CD4-positive, alpha-beta T cell (primary cell): ENCODE data around the gene ARRDC2. TPM values are rescaled to one million over a fixed set of nuclear protein-coding genes. Genes with fewer than 3 reads are reported as not detected.

Source experiments
- ATAC-seq: fragments of 200-7000 bp; cut with Tn5 transposase; one replicate; pipeline ENCODE4 v1.10.0; 2022; ENCODE audit warnings: mild to moderate bottlenecking; ENCODE audit not compliant: poor library complexity
- CTCF ChIA-PET: fragments of 350-600 bp; sonication (Branson Sonifier 250); formaldehyde crosslinking; loops from one replicate; lab custom pipeline; 2021; ENCODE audit warnings: antibody characterized with exemption, inconsistent platforms; lab: Charles Lee
- POLR2A ChIA-PET: fragments of 350-600 bp; sonication (Branson Sonifier 250); formaldehyde crosslinking; loops from one replicate; lab custom pipeline; 2021; ENCODE audit warnings: antibody characterized with exemption, inconsistent platforms; lab: Charles Lee
- DNase-seq, 14 experiments: peaks; one replicate each; pipeline ENCODE4 v3.0.0-alpha.2; 2013 to 2020; ENCODE audit warnings: mixed read lengths in 2 of 14
- H3K27ac ChIP-seq, 2 donors: one replicate each; pipeline versions ENCODE4 v1.5.1 to v1.7.0; 2013; ENCODE audit warnings: low read length in 2 of 2, low read depth in 1 of 2, mild to moderate bottlenecking in 1 of 2
- H3K27me3 ChIP-seq, 2 experiments: 1 replicate in 1 of 2; 2 replicates in 1 of 2; pipeline versions ENCODE4 v1.6.1 to v1.7.0; 2013; ENCODE audit warnings: low read length in 2 of 2, control low read depth in 1 of 2, mild to moderate bottlenecking in 1 of 2, moderate library complexity in 1 of 2; ENCODE audit not compliant: insufficient read depth in 2 of 2, control insufficient read depth in 1 of 2
- H3K36me3 ChIP-seq: one replicate; pipeline ENCODE4 v1.6.1; 2013; ENCODE audit warnings: low read length, control low read depth; ENCODE audit not compliant: insufficient read depth
- H3K4me1 ChIP-seq: one replicate; pipeline ENCODE4 v1.6.1; 2013; ENCODE audit warnings: low read length, control low read depth; ENCODE audit not compliant: insufficient read depth
- H3K4me3 ChIP-seq: one replicate; pipeline ENCODE4 v1.5.1; 2013; ENCODE audit warnings: mild to moderate bottlenecking, low read length, moderate library complexity
- H3K9me3 ChIP-seq, 2 experiments: 1 replicate in 1 of 2; 2 replicates in 1 of 2; pipeline versions ENCODE4 v1.6.1 to v1.7.0; 2013; ENCODE audit warnings: low read length in 2 of 2, mild to moderate bottlenecking in 2 of 2, control low read depth in 1 of 2, moderate library complexity in 1 of 2; ENCODE audit not compliant: control insufficient read depth in 1 of 2, insufficient read depth in 1 of 2
- H3K27ac Mint-ChIP-seq: one replicate; pipeline ENCODE4 v1.8.0; 2020; ENCODE audit warnings: mixed read lengths
- H3K27me3 Mint-ChIP-seq: one replicate; pipeline ENCODE4 v1.8.0; 2021; ENCODE audit warnings: mixed read lengths
- H3K36me3 Mint-ChIP-seq: one replicate; pipeline ENCODE4 v1.8.0; 2021; ENCODE audit warnings: low read depth, mixed read lengths
- H3K4me1 Mint-ChIP-seq: one replicate; pipeline ENCODE4 v1.8.0; 2021; ENCODE audit warnings: low read depth, mixed read lengths
- H3K4me3 Mint-ChIP-seq: one replicate; pipeline ENCODE4 v1.8.0; 2020; ENCODE audit warnings: mild to moderate bottlenecking, mixed read lengths
- H3K9me3 Mint-ChIP-seq: one replicate; pipeline ENCODE4 v1.8.0; 2020; ENCODE audit warnings: mixed read lengths
- CTCF ChIP-seq: fragments of 200-600 bp; IDR thresholded peaks from one replicate; pipeline ENCODE4 v1.8.0; 2022; ENCODE audit warnings: antibody characterized with exemption, mild to moderate bottlenecking
- intact Hi-C, 2 experiments: fragments of 100-400 bp; cut with DNase I in 1 of 2; cut with micrococcal nuclease in 1 of 2; formaldehyde crosslinking; loops; one replicate each; pipeline versions ENCODE4 v1.15.1 to v1.9.0; 2023 to 2025; cut with DNase I, micrococcal nuclease
- total RNA-seq, 174 experiments: library from RNA in 2 of 174; stranded (reverse) in 2 of 174; gene quantifications; one replicate each; pipeline ENCODE4 v1.2.3 and lab custom pipeline; 2021 to 2026

Gene ARRDC2
- total RNA-seq, 2 experiments from 2014 or later: 325 to 341 TPM

- intact Hi-C loops: loop anchor here in 1 of 2 experiments (2.0 to 5.0 kb wide), 2 partner anchors 121 to 203 kb away; partner anchors contain the start of gene RPL18A
- H3K27ac ChIP-seq: no peak overlapping the region
- CTCF ChIA-PET: interaction anchor here (0.5 to 6.5 kb wide), 7 partner anchors 36 to 256 kb away, joined by 3 to 40 read pairs (median 4); partner anchors contain the start of gene ARRDC2
- Mint-ChIP-seq H3K27me3 (no peaks in the 10 kb centered on the region), H3K36me3 (peaks cover 20% of the 10 kb centered on the region), H3K4me3 (no peak overlapping the region), H3K9me3 (no peaks in the 10 kb centered on the region), H3K4me1 (peaks cover 12% of the 10 kb centered on the region), H3K27ac (no peak overlapping the region)
- ATAC-seq (no peak), DNase-seq (no peak)
- no peak overlapping the region for H3K4me3 ChIP-seq
- H3K4me1 ChIP-seq: peaks cover 13% of the 10 kb centered on the region
- H3K27me3 ChIP-seq: no peaks in the 10 kb centered on the region
- no peak for TF ChIP-seq CTCF
- peaks cover 44% of the 10 kb centered on the region for H3K36me3 ChIP-seq
- no peaks in the 10 kb centered on the region for H3K9me3 ChIP-seq
- POLR2A ChIA-PET: interaction anchor here (1.5 to 5.4 kb wide), 3 partner anchors 15 to 201 kb away, joined by 3 to 41 read pairs (median 7); partner anchors contain the start of genes ARRDC2 and RPL18A
Measured at GRCh38 chr19:18059902-18060301, 51.9 kb downstream of the ARRDC2 start.

GRCh38 chr19:18060472-18060871 lies 52.5 kb downstream of the ARRDC2 start:
- no peak for DNase-seq
- H3K9me3 ChIP-seq: no peaks in the 10 kb centered on the region
- peaks cover 13% of the 10 kb centered on the region for H3K4me1 ChIP-seq
- ChIA-PET CTCF (interaction anchor here (0.5 to 6.5 kb wide), 5 partner anchors 53 to 255 kb away, joined by 3 to 40 read pairs (median 4); partner anchors contain the start of gene ARRDC2), POLR2A (interaction anchor here (1.5 to 1.7 kb wide), 2 partner anchors 15 to 201 kb away, joined by 3 to 7 read pairs; partner anchors contain the start of gene RPL18A)
- H3K27me3 Mint-ChIP-seq: no peaks in the 10 kb centered on the region
- H3K9me3 Mint-ChIP-seq: no peaks in the 10 kb centered on the region
- no peak overlapping the region for H3K4me3 Mint-ChIP-seq
- H3K4me1 Mint-ChIP-seq: peaks cover 12% of the 10 kb centered on the region
- no peaks in the 10 kb centered on the region for H3K27me3 ChIP-seq
- no peak overlapping the region for H3K27ac Mint-ChIP-seq
- no peak overlapping the region for H3K4me3 ChIP-seq
- no peak for ATAC-seq
- peaks cover 24% of the 10 kb centered on the region for H3K36me3 Mint-ChIP-seq
- H3K27ac ChIP-seq: no peak overlapping the region
- TF ChIP-seq CTCF: no peak
- intact Hi-C loops: no loop called here
- H3K36me3 ChIP-seq: peaks cover 49% of the 10 kb centered on the region

GRCh38 chr19:18062028-18062427 lies 54.1 kb downstream of the ARRDC2 start:
- no peaks in the 10 kb centered on the region for H3K9me3 ChIP-seq
- Mint-ChIP-seq H3K9me3 (no peaks in the 10 kb centered on the region), H3K4me1 (peaks cover 12% of the 10 kb centered on the region), H3K36me3 (peaks cover 24% of the 10 kb centered on the region), H3K27me3 (no peaks in the 10 kb centered on the region), H3K4me3 (no peak overlapping the region), H3K27ac (no peak overlapping the region)
- intact Hi-C loops: no loop called here
- H3K4me3 ChIP-seq: no peak overlapping the region
- DNase-seq: no peak
- no peak for TF ChIP-seq CTCF
- H3K36me3 ChIP-seq: peaks cover 52% of the 10 kb centered on the region
- CTCF ChIA-PET: interaction anchor here (0.5 to 3.2 kb wide), 4 partner anchors 65 to 722 kb away, joined by 3 to 10 read pairs (median 4); no protein-coding TSS in a partner anchor
- POLR2A ChIA-PET: no interaction called here
- no peak for ATAC-seq
- H3K4me1 ChIP-seq: peaks cover 13% of the 10 kb centered on the region
- no peak overlapping the region for H3K27ac ChIP-seq
- no peaks in the 10 kb centered on the region for H3K27me3 ChIP-seq
